Measurements from ENCODE around the gene IFIT3.
"Not testable (repeated sequence)": the region's sequence is repeated elsewhere in the genome, so short reads cannot be mapped to it uniquely, and the experiment has no call there.

- TF ChIP-seq POLR2AphosphoS5 (IDR thresholded peaks at IDR 0.05; ENCODE audit: low read depth); REST (IDR thresholded peaks at IDR 0.05; ENCODE audit: unreplicated experiment); EZH2 (IDR thresholded peaks at IDR 0.05; ENCODE audit: low read depth, unreplicated experiment); EZH2phosphoT487 (IDR thresholded peaks at IDR 0.05; ENCODE audit: unreplicated experiment): not testable (repeated sequence)
- TF ChIP-seq, protein P1, sequence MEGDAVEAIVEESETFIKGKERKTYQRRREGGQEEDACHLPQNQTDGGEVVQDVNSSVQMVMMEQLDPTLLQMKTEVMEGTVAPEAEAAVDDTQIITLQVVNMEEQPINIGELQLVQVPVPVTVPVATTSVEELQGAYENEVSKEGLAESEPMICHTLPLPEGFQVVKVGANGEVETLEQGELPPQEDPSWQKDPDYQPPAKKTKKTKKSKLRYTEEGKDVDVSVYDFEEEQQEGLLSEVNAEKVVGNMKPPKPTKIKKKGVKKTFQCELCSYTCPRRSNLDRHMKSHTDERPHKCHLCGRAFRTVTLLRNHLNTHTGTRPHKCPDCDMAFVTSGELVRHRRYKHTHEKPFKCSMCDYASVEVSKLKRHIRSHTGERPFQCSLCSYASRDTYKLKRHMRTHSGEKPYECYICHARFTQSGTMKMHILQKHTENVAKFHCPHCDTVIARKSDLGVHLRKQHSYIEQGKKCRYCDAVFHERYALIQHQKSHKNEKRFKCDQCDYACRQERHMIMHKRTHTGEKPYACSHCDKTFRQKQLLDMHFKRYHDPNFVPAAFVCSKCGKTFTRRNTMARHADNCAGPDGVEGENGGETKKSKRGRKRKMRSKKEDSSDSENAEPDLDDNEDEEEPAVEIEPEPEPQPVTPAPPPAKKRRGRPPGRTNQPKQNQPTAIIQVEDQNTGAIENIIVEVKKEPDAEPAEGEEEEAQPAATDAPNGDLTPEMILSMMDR (conservative IDR thresholded peaks at IDR 0.05; ENCODE audit: low read depth in 2 of 2) = not testable (repeated sequence)
These were observed 2.7 kb upstream of the IFIT3 start for GRCh38 chr10:89325081-89325480.

Measured in GM23338 (cell line).